ENCODE measurements around the gene TARBP1. TPM values are rescaled to one million over a fixed set of nuclear protein-coding genes. Genes with fewer than 3 reads are reported as not detected.
A peak's percentile ranks its signal among the peaks of the same experiment; 100 is the strongest.

TARBP1 gene
- total RNA-seq, 1 donor: 20.3 TPM

- no peak overlapping the region for H3K4me3 ChIP-seq (ENCODE audit: low read depth, low read length)
- peak; percentile 2 for DNase-seq (ENCODE audit: low read depth)
- TF ChIP-seq CTCF (IDR thresholded peaks at IDR 0.05; ENCODE audit: insufficient read depth, low read depth, low read length): no peak
These were observed 41.4 kb downstream of the TARBP1 start for GRCh38 chr1:234437423-234438171.

- no peak for DNase-seq (ENCODE audit: low read depth)
- no peak overlapping the region for H3K4me3 ChIP-seq (ENCODE audit: low read depth, low read length)
- TF ChIP-seq CTCF (IDR thresholded peaks at IDR 0.05; ENCODE audit: insufficient read depth, low read depth, low read length): no peak
These were observed 43.4 kb downstream of the TARBP1 start for GRCh38 chr1:234435620-234436019.

GRCh38 chr1:234434706-234435105 is 44.3 kb downstream of the TARBP1 start:
- TF ChIP-seq CTCF (IDR thresholded peaks at IDR 0.05; ENCODE audit: insufficient read depth, low read depth, low read length): no peak
- no peak for DNase-seq (ENCODE audit: low read depth)
- H3K4me3 ChIP-seq (ENCODE audit: low read depth, low read length): no peak overlapping the region

- no peak for TF ChIP-seq CTCF (IDR thresholded peaks at IDR 0.05; ENCODE audit: insufficient read depth, low read depth, low read length)
- no peak overlapping the region for H3K4me3 ChIP-seq (ENCODE audit: low read depth, low read length)
- DNase-seq (ENCODE audit: low read depth): peak; percentile 34
These were observed 45.3 kb downstream of the TARBP1 start for GRCh38 chr1:234433563-234434285.

- no peak for TF ChIP-seq CTCF (IDR thresholded peaks at IDR 0.05; ENCODE audit: insufficient read depth, low read depth, low read length)
- no peak overlapping the region for H3K4me3 ChIP-seq (ENCODE audit: low read depth, low read length)
- DNase-seq (ENCODE audit: low read depth): no peak
These were observed 47.7 kb downstream of the TARBP1 start for GRCh38 chr1:234431255-234431654.

GRCh38 chr1:234430691-234431090 is 48.3 kb downstream of the TARBP1 start:
- DNase-seq (ENCODE audit: low read depth): no peak
- TF ChIP-seq CTCF (IDR thresholded peaks at IDR 0.05; ENCODE audit: insufficient read depth, low read depth, low read length): no peak
- no peak overlapping the region for H3K4me3 ChIP-seq (ENCODE audit: low read depth, low read length)

All from fibroblast of villous mesenchyme (primary cell).